Stomach (tissue), 9 donors: ENCODE data around the gene WNT11. TPM values are rescaled to one million over a fixed set of nuclear protein-coding genes. Genes with fewer than 3 reads are reported as not detected.

Source experiments
- DNase-seq, 2 donors: peaks; one replicate each; pipeline versions ENCODE4 v3.0.0 to v3.0.0-alpha.2; 2013 to 2019
- H3K27ac ChIP-seq, 5 donors: fragments of 200-600 bp in 4 of 5; sonication (generic) in 4 of 5; one replicate each; pipeline ENCODE4 v1.5.1; 2013 to 2019; ENCODE audit warnings: mild to moderate bottlenecking in 1 of 5, moderate library complexity in 1 of 5
- H3K27me3 ChIP-seq, 3 donors: fragments of 200-600 bp; sonication (generic); one replicate each; pipeline ENCODE4 v1.5.1; 2017 to 2019; ENCODE audit warnings: mixed run types in 1 of 3
- H3K36me3 ChIP-seq, 4 donors: fragments of 200-600 bp; sonication (generic); 1 replicate in 3 of 4; 2 replicates in 1 of 4; pipeline ENCODE4 v1.5.1; 2016 to 2019
- H3K4me1 ChIP-seq, 4 donors: fragments of 200-600 bp; sonication (generic); one replicate each; pipeline ENCODE4 v1.5.1; 2016 to 2019
- H3K4me3 ChIP-seq, 4 donors: fragments of 200-600 bp; sonication (generic) in 3 of 4; one replicate each; pipeline ENCODE4 v1.5.1; 2016 to 2019; ENCODE audit warnings: mild to moderate bottlenecking in 1 of 4
- H3K9me3 ChIP-seq, 4 donors: fragments of 200-600 bp; sonication (generic); one replicate each; pipeline ENCODE4 v1.5.1; 2016 to 2019
- EP300 ChIP-seq: sonication (generic); formaldehyde crosslinking; IDR thresholded peaks from one replicate; pipeline ENCODE4 v1.6.1; 2017; ENCODE audit warnings: antibody characterized with exemption
- POLR2A ChIP-seq, 4 donors: fragments of 450-650 bp; IDR thresholded peaks; one replicate each; pipeline ENCODE4 v1.6.1; 2016; ENCODE audit warnings: antibody characterized with exemption in 4 of 4, control low read depth in 2 of 4, mild to moderate bottlenecking in 1 of 4, moderate library complexity in 1 of 4
- POLR2AphosphoS5 ChIP-seq, 3 donors: sonication (generic); formaldehyde crosslinking; IDR thresholded peaks; one replicate each; pipeline ENCODE4 v1.6.1; 2016; ENCODE audit warnings: antibody characterized with exemption in 3 of 3
- WGBS, 5 donors: extraction: QIAGEN DNeasy Blood & Tissue Kit in 3 of 5; methylation state at CpG; one replicate each; pipeline versions ENCODE4 v1.1.5 to v1.1.7; 2013 to 2018; 5-methylcytosine and 5-hydroxymethylcytosine counted together
- intact Hi-C: fragments of 100-400 bp; cut with DNase I; formaldehyde crosslinking; loops from one replicate; pipeline ENCODE4 v1.15.1; 2023; ENCODE audit warnings: low total_unique reads
- polyA plus RNA-seq, 3 donors: library from polyadenylated mRNA; stranded (reverse); fragments of 200-250 nt; gene quantifications; one replicate each; pipeline ENCODE4 v1.2.3, GENCODE V29; 2013
- total RNA-seq, 5 donors: library from RNA; depleted of rRNA; stranded (reverse); fragments of >200 nt; gene quantifications; one replicate each; pipeline versions ENCODE4 v1.1.0 to v1.2.3, GENCODE V29; 2014 to 2016
- TF ChIP-seq, protein P1 (sequence below), 7 experiments: fragments of 450-650 bp in 4 of 7; fragments of 200-600 bp in 3 of 7; sonication (generic) in 3 of 7; IDR thresholded peaks; one replicate each; pipeline ENCODE4 v1.5.1; 2016 to 2019; ENCODE audit warnings: antibody characterized with exemption in 7 of 7, control low read depth in 2 of 7, mild to moderate bottlenecking in 1 of 7
- donor health status: healthy with polysubstance abuse.
- donor health status: Bipolar disorder and iron deficiency.
- donor health status: healthy.

WNT11 gene
- total and polyA plus RNA-seq, 8 donors: 0.12 to 96.7 (median 1.3) TPM; not detected in 2

DNA sequence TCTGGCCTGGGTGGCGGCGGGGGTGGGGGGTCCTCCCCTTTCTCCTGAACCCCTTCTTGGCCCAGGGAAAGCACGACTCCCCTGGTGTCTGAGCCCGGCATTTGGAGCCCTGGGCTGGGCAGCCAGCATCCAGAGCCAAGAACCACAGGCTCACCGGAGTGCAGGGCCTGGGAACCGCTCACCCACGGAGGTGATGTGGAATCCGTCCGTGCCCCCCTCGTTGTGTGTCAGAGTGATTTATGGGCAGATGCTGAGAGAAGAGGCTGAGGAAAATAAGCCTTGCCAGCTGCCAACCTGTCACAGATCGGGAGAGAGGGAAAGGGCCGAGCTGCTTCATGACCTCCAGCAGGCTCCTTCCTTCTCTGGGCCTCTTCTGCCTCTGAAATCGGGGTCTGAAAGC lies 33.7 kb downstream of the WNT11 start:
- intact Hi-C loops: no loop called here
- 70 to 77% (median 75%) methylated on average over 9 to 13 of the region's 13 CpGs for WGBS, 5 donors
- H3K36me3 ChIP-seq: no peaks in the 10 kb centered on the region

DNA sequence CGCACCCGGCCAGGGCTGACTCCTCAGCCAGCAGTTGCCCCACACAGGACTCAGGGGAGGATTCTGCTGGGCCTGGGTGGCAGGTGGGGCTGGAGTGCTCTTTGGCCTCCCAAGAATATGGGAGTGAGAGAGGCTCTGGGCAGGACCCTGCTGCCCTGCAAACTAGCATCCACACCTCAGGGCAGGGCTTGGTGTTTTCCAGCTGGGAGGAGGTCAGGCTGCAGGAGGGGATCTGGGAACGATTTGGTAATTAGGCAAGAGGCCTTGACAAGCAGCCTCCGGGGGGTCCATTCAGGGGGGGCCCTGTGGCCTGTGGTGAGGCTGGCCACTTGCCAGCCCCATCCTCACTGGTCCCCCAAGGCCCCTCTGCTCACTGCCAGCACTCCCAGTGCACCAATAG lies 35.8 kb downstream of the WNT11 start:
- Histone ChIP-seq H3K27ac (no peak overlapping the region), H3K36me3 (no peaks in the 10 kb centered on the region), H3K27me3 (no peaks in the 10 kb centered on the region), H3K9me3 (no peaks in the 10 kb centered on the region), H3K4me1 (no peaks in the 10 kb centered on the region), H3K4me3 (no peak overlapping the region)
- WGBS, 5 donors: 62 to 100% (median 67%) methylated on average over 2 to 4 of the region's 4 CpGs
- TF ChIP-seq POLR2AphosphoS5 (IDR thresholded peaks at IDR 0.05): no peak
- DNase-seq: no peak
- intact Hi-C loops: no loop called here

More for the DNA sequence above, 33.7 kb downstream of the WNT11 start:
- H3K27me3 ChIP-seq: no peaks in the 10 kb centered on the region
- no peak for DNase-seq
- TF ChIP-seq, protein P1, sequence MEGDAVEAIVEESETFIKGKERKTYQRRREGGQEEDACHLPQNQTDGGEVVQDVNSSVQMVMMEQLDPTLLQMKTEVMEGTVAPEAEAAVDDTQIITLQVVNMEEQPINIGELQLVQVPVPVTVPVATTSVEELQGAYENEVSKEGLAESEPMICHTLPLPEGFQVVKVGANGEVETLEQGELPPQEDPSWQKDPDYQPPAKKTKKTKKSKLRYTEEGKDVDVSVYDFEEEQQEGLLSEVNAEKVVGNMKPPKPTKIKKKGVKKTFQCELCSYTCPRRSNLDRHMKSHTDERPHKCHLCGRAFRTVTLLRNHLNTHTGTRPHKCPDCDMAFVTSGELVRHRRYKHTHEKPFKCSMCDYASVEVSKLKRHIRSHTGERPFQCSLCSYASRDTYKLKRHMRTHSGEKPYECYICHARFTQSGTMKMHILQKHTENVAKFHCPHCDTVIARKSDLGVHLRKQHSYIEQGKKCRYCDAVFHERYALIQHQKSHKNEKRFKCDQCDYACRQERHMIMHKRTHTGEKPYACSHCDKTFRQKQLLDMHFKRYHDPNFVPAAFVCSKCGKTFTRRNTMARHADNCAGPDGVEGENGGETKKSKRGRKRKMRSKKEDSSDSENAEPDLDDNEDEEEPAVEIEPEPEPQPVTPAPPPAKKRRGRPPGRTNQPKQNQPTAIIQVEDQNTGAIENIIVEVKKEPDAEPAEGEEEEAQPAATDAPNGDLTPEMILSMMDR (IDR thresholded peaks at IDR 0.05): no peak
- TF ChIP-seq POLR2AphosphoS5 (IDR thresholded peaks at IDR 0.05): no peak
- TF ChIP-seq EP300: no peak
- no peak for TF ChIP-seq POLR2A (IDR thresholded peaks at IDR 0.05)
- H3K9me3 ChIP-seq: no peaks in the 10 kb centered on the region
- no peaks in the 10 kb centered on the region for H3K4me1 ChIP-seq
- H3K4me3 ChIP-seq: no peak overlapping the region
- no peak overlapping the region for H3K27ac ChIP-seq

DNA sequence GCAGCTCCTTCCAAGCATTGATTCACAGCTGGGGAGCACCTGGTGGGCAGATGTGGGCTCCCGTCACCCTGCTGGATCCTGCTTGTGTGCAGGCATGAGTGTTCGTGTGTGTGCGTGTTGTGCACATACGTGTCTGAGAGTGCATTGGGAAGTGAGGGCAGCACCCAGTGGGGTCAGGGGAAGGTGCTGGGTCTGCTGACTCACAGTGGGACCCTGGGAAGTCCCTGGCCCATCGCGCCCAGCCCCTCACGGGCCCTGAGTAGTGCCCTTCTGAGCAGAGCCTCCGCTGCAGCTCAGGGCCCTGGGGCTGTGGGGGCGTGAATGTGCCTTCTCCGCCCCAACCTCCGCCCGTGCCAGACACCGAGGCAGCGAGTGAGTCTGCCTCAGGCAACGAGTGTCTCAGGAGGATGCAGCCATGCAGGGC lies 36.8 kb downstream of the WNT11 start:
- DNase-seq: no peak
- Histone ChIP-seq H3K4me1 (no peaks in the 10 kb centered on the region), H3K4me3 (no peak overlapping the region), H3K27ac (no peak overlapping the region), H3K36me3 (no peaks in the 10 kb centered on the region), H3K27me3 (no peaks in the 10 kb centered on the region), H3K9me3 (no peaks in the 10 kb centered on the region)
- 78 to 83% (median 80%) methylated on average over 13 to 15 of the region's 15 CpGs for WGBS, 5 donors
- TF ChIP-seq POLR2A (IDR thresholded peaks at IDR 0.05) (no peak), EP300 (no peak), POLR2AphosphoS5 (IDR thresholded peaks at IDR 0.05) (no peak)
- TF ChIP-seq, protein P1 (IDR thresholded peaks at IDR 0.05): no peak
- intact Hi-C loops: no loop called here

DNA sequence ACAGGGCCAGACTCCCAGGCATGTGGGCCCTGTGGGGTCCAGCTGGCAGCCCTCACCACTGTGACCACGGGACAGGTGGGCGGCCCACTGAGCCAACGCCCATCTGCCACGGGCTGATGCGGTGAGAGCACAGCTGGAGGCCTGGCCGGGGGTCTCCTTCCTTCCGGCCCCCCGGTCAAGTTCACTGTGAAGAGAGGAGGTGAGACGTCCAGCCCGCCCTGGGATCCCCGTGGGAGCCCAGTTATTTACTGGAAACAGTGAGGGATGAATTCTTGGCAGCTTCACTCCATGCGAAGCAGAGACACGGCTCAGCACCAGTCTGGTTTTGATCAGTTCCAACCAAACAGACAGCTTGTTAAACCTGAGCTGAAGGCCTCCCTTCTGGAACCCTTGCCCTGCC lies 38.7 kb downstream of the WNT11 start:
- Histone ChIP-seq H3K27ac (no peak overlapping the region), H3K36me3 (no peaks in the 10 kb centered on the region), H3K4me1 (no peaks in the 10 kb centered on the region), H3K4me3 (no peak overlapping the region), H3K27me3 (peaks cover 0 to 17% (median 0%) of the 10 kb centered on the region in 3 donors), H3K9me3 (no peaks in the 10 kb centered on the region)
- 63 to 75% (median 70%) methylated on average over 9 to 13 of the region's 13 CpGs for WGBS, 5 donors
- intact Hi-C loops: no loop called here
- TF ChIP-seq EP300 (no peak), POLR2A (IDR thresholded peaks at IDR 0.05) (no peak), POLR2AphosphoS5 (IDR thresholded peaks at IDR 0.05) (no peak)
- TF ChIP-seq, protein P1 (IDR thresholded peaks at IDR 0.05): no peak
- DNase-seq: no peak

DNA sequence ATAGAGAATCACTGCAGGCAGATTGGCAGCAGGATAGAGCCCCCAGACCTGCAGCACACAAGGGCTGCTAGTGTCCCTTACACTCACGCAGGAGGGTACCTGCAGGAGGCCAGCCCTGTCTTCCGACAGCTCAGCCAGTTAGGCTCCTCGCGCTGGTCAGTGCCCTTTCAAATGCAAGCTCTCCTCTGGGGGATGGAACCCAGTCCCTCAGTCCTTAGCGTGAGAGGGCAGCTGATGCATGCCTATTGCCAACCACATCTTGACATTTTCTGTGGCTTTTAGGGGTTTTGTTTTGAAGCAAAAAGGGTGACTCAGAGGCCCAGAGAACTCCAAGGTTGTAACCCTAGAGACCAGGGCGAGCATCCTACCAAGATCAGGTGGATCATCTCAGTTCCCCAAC lies 40.0 kb downstream of the WNT11 start:
- no peaks in the 10 kb centered on the region for H3K9me3 ChIP-seq
- no peak for DNase-seq
- no peak overlapping the region for H3K27ac ChIP-seq
- TF ChIP-seq POLR2A (IDR thresholded peaks at IDR 0.05) (no peak), EP300 (no peak), POLR2AphosphoS5 (IDR thresholded peaks at IDR 0.05) (no peak)
- TF ChIP-seq, protein P1 (IDR thresholded peaks at IDR 0.05): no peak
- H3K4me1 ChIP-seq: peaks cover 0 to 8% (median 6%) of the 10 kb centered on the region in 4 donors
- no peaks in the 10 kb centered on the region for H3K36me3 ChIP-seq
- intact Hi-C loops: no loop called here
- WGBS, 5 donors: 57 to 73% (median 70%) methylated on average over 6 of the region's 6 CpGs
- H3K4me3 ChIP-seq: no peak overlapping the region
- peaks cover 0 to 27% (median 0%) of the 10 kb centered on the region in 3 donors for H3K27me3 ChIP-seq
